Bronchial epithelial cell (primary cell): ENCODE results near the gene FAM124A. TPM values are rescaled to one million over a fixed set of nuclear protein-coding genes. Genes with fewer than 3 reads are reported as not detected.

Source experiments
- DNase-seq: peaks from one replicate; pipeline ENCODE4 v3.0.0-alpha.2; 2010; ENCODE audit warnings: low read depth
- FAIRE-seq: peaks from 2 replicates; lab custom pipeline; 2011; peaks lifted over from hg19 to GRCh38; lab: Jason Lieb, UNC
- H3K27me3 ChIP-seq: 2 replicates; pipeline ENCODE4 v1.5.1; 2011; ENCODE audit warnings: low read length; ENCODE audit not compliant: control insufficient read depth, insufficient read depth
- H3K36me3 ChIP-seq: 2 replicates; pipeline ENCODE4 v1.5.1; 2011; ENCODE audit warnings: low read length; ENCODE audit not compliant: control insufficient read depth, insufficient read depth
- H3K4me3 ChIP-seq: 2 replicates; pipeline ENCODE4 v1.5.1; 2011; ENCODE audit warnings: mild to moderate bottlenecking, low read depth, low read length, control low read depth
- CTCF ChIP-seq: IDR thresholded peaks from 2 replicates; pipeline ENCODE4 v1.5.1; 2011; ENCODE audit warnings: mild to moderate bottlenecking, moderate library complexity, low read length, control low read depth, inconsistent platforms; ENCODE audit not compliant: insufficient read depth, severe bottlenecking
- total RNA-seq: library from RNA; depleted of rRNA; stranded (reverse); fragments of >200 nt; gene quantifications from 2 replicates; pipeline ENCODE4 v1.2.1, GENCODE V29; 2014

Gene FAM124A
- total RNA-seq, 1 donor from 2014 or later: not detected

- Histone ChIP-seq H3K36me3 (no peaks in the 10 kb centered on the region), H3K27me3 (peaks cover 6% of the 10 kb centered on the region), H3K4me3 (no peak overlapping the region)
- no peak for TF ChIP-seq CTCF
- DNase-seq: no peak
- no peak for FAIRE-seq
These were observed 21.6 kb downstream of the FAM124A start for GRCh38 chr13:51243832-51244231.

DNA sequence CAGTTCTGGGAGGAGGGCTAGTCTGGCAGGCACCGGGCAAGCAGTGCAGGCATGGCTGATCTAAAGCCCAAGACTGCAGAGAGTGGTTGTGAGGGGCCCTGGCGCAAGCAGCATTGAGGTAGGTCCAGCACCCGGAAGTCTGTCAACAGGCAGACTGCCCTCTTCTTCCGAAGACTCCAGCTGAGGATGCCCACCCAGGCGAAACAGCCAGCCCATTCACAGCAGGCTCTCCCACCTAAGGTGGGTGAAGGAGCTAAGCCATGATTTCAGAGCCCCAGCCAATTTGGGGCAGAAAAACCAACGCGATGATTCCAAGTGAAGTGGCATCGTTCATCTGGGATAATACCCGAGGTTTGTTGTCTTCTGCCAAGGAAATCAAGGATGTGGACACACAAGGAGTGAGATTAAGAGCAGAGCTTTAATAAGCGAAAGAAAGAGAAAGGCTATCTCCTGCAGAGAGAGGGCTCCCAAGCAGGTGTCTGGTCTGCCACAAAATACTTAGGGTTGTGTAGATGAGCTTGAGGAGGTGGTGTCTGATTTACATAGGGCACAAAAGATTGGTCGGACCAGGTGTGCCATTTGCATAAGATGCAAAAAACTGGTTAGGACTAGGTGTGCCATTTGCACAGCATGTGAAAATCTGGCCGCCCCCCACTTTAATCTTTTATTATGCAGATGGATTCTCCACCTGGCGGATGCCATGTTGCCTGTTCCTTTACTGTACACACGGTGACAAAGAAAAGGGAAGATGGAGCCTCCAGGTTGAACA is 22.6 kb downstream of the FAM124A start:
- TF ChIP-seq CTCF: no peak
- H3K4me3 ChIP-seq: no peak overlapping the region
- H3K36me3 ChIP-seq: no peaks in the 10 kb centered on the region
- DNase-seq (no peak), FAIRE-seq (no peak)
- peaks cover 6% of the 10 kb centered on the region for H3K27me3 ChIP-seq

GRCh38 chr13:51245583-51245982 is 23.4 kb downstream of the FAM124A start:
- H3K4me3 ChIP-seq: no peak overlapping the region
- DNase-seq: no peak
- no peaks in the 10 kb centered on the region for H3K36me3 ChIP-seq
- FAIRE-seq: no peak
- no peak for TF ChIP-seq CTCF
- peaks cover 6% of the 10 kb centered on the region for H3K27me3 ChIP-seq

- FAIRE-seq (no peak), DNase-seq (no peak)
- Histone ChIP-seq H3K27me3 (peaks cover 6% of the 10 kb centered on the region), H3K36me3 (no peaks in the 10 kb centered on the region), H3K4me3 (no peak overlapping the region)
- no peak for TF ChIP-seq CTCF
These were observed 23.8 kb downstream of the FAM124A start for GRCh38 chr13:51246025-51246417.

- H3K27me3 ChIP-seq: peaks cover 6% of the 10 kb centered on the region
- H3K36me3 ChIP-seq: no peaks in the 10 kb centered on the region
- DNase-seq (no peak), FAIRE-seq (no peak)
- no peak overlapping the region for H3K4me3 ChIP-seq
- no peak for TF ChIP-seq CTCF
These were observed 24.4 kb downstream of the FAM124A start for GRCh38 chr13:51246418-51247277.
